AG10803 (cell line): ENCODE data around the gene TFG.
A peak's percentile ranks its signal among the peaks of the same experiment; 100 is the strongest.

ENCODE experiments used
- DNase-seq: peaks from one replicate; pipeline ENCODE4 v3.0.0; 2010; ENCODE audit warnings: low read depth
- H3K4me3 ChIP-seq: 2 replicates; pipeline ENCODE4 v1.5.1; 2011; ENCODE audit warnings: mild to moderate bottlenecking, low read length, control low read depth
- CTCF ChIP-seq: conservative IDR thresholded peaks from 2 replicates; pipeline ENCODE4 v1.5.1; 2011; ENCODE audit warnings: mild to moderate bottlenecking, low read length, control low read depth, inconsistent platforms

Gene TFG

GRCh38 chr3:100700708-100701107, 8.6 kb upstream of the TFG start:
- no peak for TF ChIP-seq CTCF
- no peak for DNase-seq
- H3K4me3 ChIP-seq, result no peak overlapping the region

GRCh38 chr3:100702082-100702979, 7.0 kb upstream of the TFG start:
- H3K4me3 ChIP-seq, result no peak overlapping the region
- no peak for DNase-seq
- TF ChIP-seq CTCF, result no peak

GRCh38 chr3:100702980-100703345, 6.3 kb upstream of the TFG start:
- no peak for TF ChIP-seq CTCF
- H3K4me3 ChIP-seq, result no peak overlapping the region
- no peak for DNase-seq

GRCh38 chr3:100703865-100704264, 5.4 kb upstream of the TFG start:
- H3K4me3 ChIP-seq, result no peak overlapping the region
- TF ChIP-seq CTCF, result no peak

GRCh38 chr3:100706365-100706764, 2.9 kb upstream of the TFG start:
- peak; percentile 59 for DNase-seq
- no peak for TF ChIP-seq CTCF

More at GRCh38 chr3:100703865-100704264, 5.4 kb upstream of the TFG start:
- DNase-seq, result no peak

GRCh38 chr3:100708644-100708988, 678 bp upstream of the TFG start:
- no peak for TF ChIP-seq CTCF
- H3K4me3 ChIP-seq, result peak overlapping the region; percentile 85

More at GRCh38 chr3:100706365-100706764, 2.9 kb upstream of the TFG start:
- no peak overlapping the region for H3K4me3 ChIP-seq

GRCh38 chr3:100709842-100710260, 557 bp downstream of the TFG start:
- peak overlapping the region; percentile 85 for H3K4me3 ChIP-seq
- TF ChIP-seq CTCF, result no peak
- DNase-seq, result peak; percentile 40

More at GRCh38 chr3:100708644-100708988, 678 bp upstream of the TFG start:
- no peak for DNase-seq
